NCI-H446 (cell line): ENCODE results near the gene ZFTA.
"Not testable (repeated sequence)": the region's sequence is repeated elsewhere in the genome, so short reads cannot be mapped to it uniquely, and the experiment has no call there.

Experiments used
- DNase-seq, 2 experiments: peaks; one replicate each; lab custom pipeline; 2025; lab: John Stamatoyannopoulos, UW

ZFTA gene

GRCh38 chr11:63768237-63769041, at the start of gene ZFTA:
TSS of gene ZFTA (minus strand) at chr11:63768775. CDS start at chr11:63768622, 153 bp downstream.
- peak in 1 of 2 experiments; percentile 50 for DNase-seq

- DNase-seq = no peak
Observed at GRCh38 chr11:63817758-63818498, 49.4 kb upstream of the ZFTA start.

GRCh38 chr11:63816732-63817131, 48.2 kb upstream of the ZFTA start:
- no peak for DNase-seq

- no peak for DNase-seq
Observed at GRCh38 chr11:63816166-63816565, 47.6 kb upstream of the ZFTA start.

GRCh38 chr11:63814383-63814736, 45.8 kb upstream of the ZFTA start:
- no peak for DNase-seq

GRCh38 chr11:63813563-63814382, 45.2 kb upstream of the ZFTA start:
- no peak for DNase-seq

GRCh38 chr11:63813035-63813562, 44.5 kb upstream of the ZFTA start, which contains the start of gene SPINDOC:
TSS of gene SPINDOC (plus strand) at chr11:63813456. CDS start at chr11:63813687, 231 bp downstream.
- DNase-seq = peak; percentile 32 to 84

GRCh38 chr11:63811522-63811921, 42.9 kb upstream of the ZFTA start:
- DNase-seq = no peak

GRCh38 chr11:63810383-63810782, 41.8 kb upstream of the ZFTA start:
- DNase-seq = not testable (repeated sequence)

GRCh38 chr11:63805844-63806415, 37.4 kb upstream of the ZFTA start:
- DNase-seq = no peak

- no peak for DNase-seq
Observed at GRCh38 chr11:63804259-63804658, 35.7 kb upstream of the ZFTA start.

GRCh38 chr11:63802637-63803414, 34.3 kb upstream of the ZFTA start:
- DNase-seq = no peak

- no peak for DNase-seq
Observed at GRCh38 chr11:63800921-63801320, 32.3 kb upstream of the ZFTA start.

- DNase-seq = no peak
Observed at GRCh38 chr11:63795066-63795465, 26.5 kb upstream of the ZFTA start.

- no peak for DNase-seq
Observed at GRCh38 chr11:63793161-63793560, 24.6 kb upstream of the ZFTA start.

GRCh38 chr11:63791495-63792167, 23.1 kb upstream of the ZFTA start:
- DNase-seq = no peak

GRCh38 chr11:63785823-63786222, 17.2 kb upstream of the ZFTA start:
- DNase-seq = no peak

GRCh38 chr11:63783925-63784592, 15.5 kb upstream of the ZFTA start:
- DNase-seq = no peak

GRCh38 chr11:63782749-63783148, 14.2 kb upstream of the ZFTA start:
- DNase-seq = no peak

- DNase-seq = no peak
Observed at GRCh38 chr11:63779039-63779438, 10.5 kb upstream of the ZFTA start.
